Kidney (tissue), 14 donors: ENCODE measurements around the gene UBE2D2. TPM values are rescaled to one million over a fixed set of nuclear protein-coding genes. Genes with fewer than 3 reads are reported as not detected.
A peak's percentile ranks its signal among the peaks of the same experiment; 100 is the strongest.

ENCODE experiments used
- DNase-seq, 5 donors: peaks; one replicate each; pipeline ENCODE4 v3.0.0-alpha.2; 2013 to 2020
- FAIRE-seq: peaks from 2 replicates; lab custom pipeline; 2012; peaks lifted over from hg19 to GRCh38; lab: Jason Lieb, UNC
- H3K27ac ChIP-seq, 2 donors: one replicate each; pipeline ENCODE4 v1.7.0; 2013; ENCODE audit warnings: low read depth in 2 of 2, low read length in 2 of 2, inconsistent platforms in 1 of 2
- H3K27me3 ChIP-seq: one replicate; pipeline ENCODE4 v1.7.1; 2013; ENCODE audit warnings: low read length, inconsistent platforms; ENCODE audit not compliant: control insufficient read depth, insufficient read depth
- H3K36me3 ChIP-seq, 3 donors: one replicate each; pipeline versions ENCODE4 v1.7.0 to v1.7.1; 2013; ENCODE audit warnings: low read length in 3 of 3, control low read depth in 1 of 3, inconsistent platforms in 1 of 3; ENCODE audit not compliant: insufficient read depth in 3 of 3, control insufficient read depth in 2 of 3
- H3K4me1 ChIP-seq, 3 donors: one replicate each; pipeline versions ENCODE4 v1.7.0 to v1.7.1; 2013; ENCODE audit warnings: low read length in 3 of 3, inconsistent platforms in 1 of 3, low read depth in 1 of 3; ENCODE audit not compliant: control insufficient read depth in 2 of 3, insufficient read depth in 2 of 3
- H3K4me3 ChIP-seq, 3 donors: one replicate each; pipeline versions ENCODE4 v1.7.0 to v1.8.1; 2013; ENCODE audit warnings: low read length in 3 of 3, control low read depth in 1 of 3, inconsistent platforms in 1 of 3
- H3K9ac ChIP-seq, 3 donors: one replicate each; pipeline versions ENCODE4 v1.7.0 to v1.7.1; 2013; ENCODE audit warnings: low read length in 3 of 3, control low read depth in 1 of 3, inconsistent platforms in 1 of 3
- H3K9me3 ChIP-seq, 3 donors: one replicate each; pipeline versions ENCODE4 v1.7.0 to v1.7.1; 2013; ENCODE audit warnings: low read length in 3 of 3, control low read depth in 1 of 3, inconsistent platforms in 1 of 3; ENCODE audit not compliant: control insufficient read depth in 2 of 3, insufficient read depth in 1 of 3
- CTCF ChIP-seq: IDR thresholded peaks from 3 replicates; pipeline ENCODE4 v1.5.1; 2012; ENCODE audit warnings: mild to moderate bottlenecking, moderate library complexity, borderline replicate concordance; ENCODE audit not compliant: insufficient read depth; ENCODE audit errors: extremely low read depth
- intact Hi-C: fragments of 100-400 bp; cut with DNase I; formaldehyde crosslinking; loops from one replicate; pipeline ENCODE4 v1.11.1; 2022
- polyA plus RNA-seq: library from polyadenylated mRNA; stranded (reverse); fragments of 350-450 nt; fragmentation: Illumina TruSeq; extraction: RNeasy Lipid Tissue Mini Kit (QIAGEN cat#74804); gene quantifications from one replicate; pipeline ENCODE4 v1.2.3, GENCODE V29; 2014; ENCODE audit warnings: low read depth, low replicate concordance; ENCODE audit not compliant: insufficient read depth
- total RNA-seq: library from RNA; stranded (reverse); fragmentation: NEBNext Ultra II Directional; extraction: Animal tissue kit (Norgen Biotek cat#: 25700); gene quantifications from one replicate; pipeline ENCODE4 v1.2.1, GENCODE V29; 2021
- donor health status: control.
- donor health status: control.
- donor health status: control.
- donor health status: control.
- donor health status: control.
- donor health status: DM: yes; HTN: yes; CAD: no.
- donor health status: Normal renal cell carcinoma (clear cell type).

The UBE2D2 gene
- total and polyA plus RNA-seq, 2 donors from 2014 or later: 118 to 131 TPM

DNA sequence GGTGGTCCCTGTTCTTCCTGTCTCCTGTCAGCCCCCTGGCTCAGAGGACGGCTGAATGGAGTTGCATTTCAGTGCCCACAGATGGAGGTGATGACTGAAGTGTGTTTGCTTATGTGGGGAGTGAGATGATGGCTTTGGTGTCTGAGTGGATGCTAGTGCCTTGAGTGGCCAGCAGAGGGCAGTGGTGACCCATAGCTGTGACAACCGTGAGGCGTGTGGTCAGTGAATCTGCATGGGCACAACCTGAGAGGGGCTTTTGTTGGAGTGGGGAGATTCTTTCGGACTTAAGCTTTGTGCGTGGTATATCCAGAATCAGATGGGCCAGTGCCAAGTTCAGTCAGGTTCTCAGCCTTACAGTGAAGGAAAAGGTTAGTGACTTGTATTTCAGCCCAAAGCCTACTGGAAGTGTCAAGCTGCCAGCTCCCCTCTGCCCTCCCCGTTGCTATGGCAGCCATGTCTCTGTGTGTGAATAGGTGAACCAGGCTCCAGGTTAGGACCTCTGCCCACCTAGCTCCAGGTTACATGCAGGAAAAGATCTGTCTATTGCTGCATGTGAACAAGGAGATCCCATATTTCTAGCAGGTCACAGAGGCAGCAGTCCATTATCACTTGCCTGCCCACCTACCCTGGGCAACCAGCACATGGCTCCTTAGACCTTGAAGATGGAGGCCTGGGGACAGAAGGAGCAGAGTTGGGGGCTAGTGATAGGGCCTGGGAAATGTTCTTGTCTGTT, 72.3 kb downstream of the UBE2D2 start:
- Histone ChIP-seq H3K4me3 (peak overlapping the region in 1 of 3 donors; percentile 24), H3K9me3 (no peaks in the 10 kb centered on the region), H3K36me3 (peaks cover 0 to 5% (median 4%) of the 10 kb centered on the region in 3 donors), H3K4me1 (peaks cover 13 to 30% (median 17%) of the 10 kb centered on the region in 3 donors), H3K9ac (no peak overlapping the region), H3K27ac (peak overlapping the region in 1 of 2 donors; percentile 0), H3K27me3 (no peaks in the 10 kb centered on the region)
- peak; percentile 100 for TF ChIP-seq CTCF
- intact Hi-C loops: loop anchor here (5.0 kb wide), 1 partner anchor 134 kb away; no protein-coding TSS in a partner anchor
- FAIRE-seq (no peak), DNase-seq (peak; percentile 79 to 90 (median 89))

GRCh38 chr5:139634028-139634325, 72.8 kb downstream of the UBE2D2 start:
- intact Hi-C loops: loop anchor here (5.0 kb wide), 1 partner anchor 133 kb away; no protein-coding TSS in a partner anchor
- peaks cover 0 to 3% (median 1%) of the 10 kb centered on the region in 3 donors for H3K36me3 ChIP-seq
- no peak for TF ChIP-seq CTCF
- DNase-seq: peak in 2 of 5 donors; percentile 39 to 49
- no peaks in the 10 kb centered on the region for H3K27me3 ChIP-seq
- no peak overlapping the region for H3K27ac ChIP-seq
- H3K4me3 ChIP-seq: no peak overlapping the region
- H3K9ac ChIP-seq: no peak overlapping the region
- no peak for FAIRE-seq
- H3K9me3 ChIP-seq: no peaks in the 10 kb centered on the region
- H3K4me1 ChIP-seq: peaks cover 17 to 35% (median 23%) of the 10 kb centered on the region in 3 donors

- DNase-seq (peak in 1 of 5 donors; percentile 38), FAIRE-seq (no peak)
- Histone ChIP-seq H3K4me3 (no peak overlapping the region), H3K27me3 (no peaks in the 10 kb centered on the region), H3K9ac (no peak overlapping the region), H3K4me1 (peaks cover 17 to 40% (median 28%) of the 10 kb centered on the region in 3 donors), H3K36me3 (peaks cover 0 to 3% (median 0%) of the 10 kb centered on the region in 3 donors), H3K9me3 (no peaks in the 10 kb centered on the region), H3K27ac (no peak overlapping the region)
- intact Hi-C loops: loop anchor here (5.0 kb wide), 1 partner anchor 133 kb away; no protein-coding TSS in a partner anchor
- TF ChIP-seq CTCF: no peak
Observed at GRCh38 chr5:139634541-139634940, 73.4 kb downstream of the UBE2D2 start.
